Measurements from ENCODE around the gene GPD1L.
A peak's percentile ranks its signal among the peaks of the same experiment; 100 is the strongest.
"Not testable (repeated sequence)": the region's sequence is repeated elsewhere in the genome, so short reads cannot be mapped to it uniquely, and the experiment has no call there.

Gene GPD1L

DNA sequence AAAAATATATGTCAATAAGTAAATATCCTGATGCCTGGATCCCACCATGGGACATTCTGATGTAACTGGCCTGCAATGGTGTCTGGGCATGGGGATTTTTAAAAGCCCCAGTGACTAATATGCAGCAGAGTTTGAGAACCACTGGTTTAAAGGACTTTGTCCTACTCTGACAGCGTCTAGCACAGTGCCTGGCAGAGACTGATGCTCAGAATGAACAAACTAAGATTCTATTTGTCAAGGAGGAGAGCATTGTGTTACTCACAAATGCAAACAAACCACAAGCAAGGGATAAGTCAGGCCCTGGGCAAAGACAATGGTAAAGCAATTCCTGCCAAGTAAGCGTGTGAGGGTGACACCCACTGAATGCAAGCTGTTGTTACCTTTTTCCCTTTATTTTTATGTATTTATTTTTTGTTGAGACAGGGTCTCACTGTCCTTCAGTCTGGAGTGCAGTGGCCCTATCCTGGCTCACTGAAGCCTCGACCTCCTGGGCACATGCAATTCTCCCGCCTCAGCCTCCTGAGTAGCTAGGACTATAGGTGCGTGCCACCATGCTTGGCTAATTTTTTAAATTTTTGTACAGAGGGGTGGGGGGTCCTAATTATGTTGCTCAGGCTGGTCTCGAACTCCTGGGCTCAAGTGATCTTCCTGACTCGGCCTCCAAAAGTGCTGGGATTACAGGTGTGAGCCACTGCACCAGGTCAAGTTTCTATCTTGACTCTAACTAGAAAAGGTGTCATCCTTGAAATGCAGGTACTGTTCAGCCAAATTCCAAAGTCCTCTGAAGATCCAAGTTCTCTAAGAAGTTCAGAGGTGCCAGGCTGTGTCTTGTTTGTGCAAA is 909 bp upstream of the GPD1L start:
- DNase-seq (ENCODE audit: low spot score), result no peak

DNA sequence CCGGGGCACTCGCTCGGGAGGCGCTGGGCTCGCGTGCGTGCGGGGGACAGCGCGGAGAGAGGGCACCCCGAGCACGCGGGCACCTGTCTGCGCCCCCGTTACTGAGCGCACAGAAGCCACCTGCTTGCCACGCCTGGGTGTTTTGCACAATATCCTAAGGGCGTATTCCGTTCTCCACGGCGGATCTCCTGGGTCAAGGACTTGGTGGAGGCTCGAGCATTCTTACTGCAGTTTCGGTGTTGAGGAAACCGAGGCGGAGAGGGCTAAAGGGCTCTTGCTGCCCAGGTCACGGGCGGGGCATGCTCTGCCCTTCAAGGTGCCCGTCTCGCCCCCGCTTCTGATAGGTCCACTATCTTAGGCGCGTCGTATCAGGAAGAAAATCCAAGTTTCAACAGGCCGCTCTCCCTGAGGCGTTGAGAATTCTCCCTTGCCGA is 526 bp downstream of the GPD1L start:
- DNase-seq (ENCODE audit: low spot score), result no peak

DNA sequence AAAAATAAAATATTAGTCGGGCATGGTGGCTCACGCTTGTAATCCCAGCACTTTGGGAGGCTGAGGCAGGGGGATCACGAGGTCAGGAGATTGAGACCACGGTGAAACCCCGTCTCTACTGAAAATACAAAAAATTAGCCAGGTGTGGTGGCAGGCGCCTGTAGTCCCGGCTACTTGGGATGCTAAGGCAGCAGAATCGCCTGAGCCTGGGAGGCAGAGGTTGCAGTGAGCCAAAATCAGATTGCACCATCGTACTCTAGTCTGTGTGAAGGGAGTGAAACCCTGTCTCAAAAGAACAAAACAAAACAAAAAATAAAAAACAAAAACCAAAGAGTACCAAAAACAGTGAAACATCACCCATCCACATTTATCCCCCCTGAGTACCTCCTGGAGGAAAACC is 1.8 kb downstream of the GPD1L start:
- DNase-seq (ENCODE audit: low spot score), result not testable (repeated sequence)

DNA sequence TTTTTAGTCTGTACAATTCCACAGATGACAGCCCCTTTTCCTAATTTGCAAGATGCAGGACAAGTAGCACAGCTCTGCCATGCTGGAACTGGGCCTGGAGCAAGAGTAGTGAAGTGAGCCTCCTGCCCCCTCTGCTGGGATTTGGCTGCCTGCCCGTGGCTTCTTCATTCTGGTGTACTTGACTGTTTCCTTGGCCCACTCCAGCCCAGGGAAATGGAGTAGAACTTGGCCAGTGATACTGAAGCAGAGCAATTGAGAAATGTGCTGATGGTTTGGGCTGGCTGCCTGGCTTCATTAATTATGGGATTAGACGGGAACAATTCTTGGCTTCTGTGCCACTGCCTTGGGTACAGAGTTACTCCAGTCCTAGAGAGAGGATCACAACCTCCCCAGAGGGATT is 2.8 kb downstream of the GPD1L start:
- DNase-seq (ENCODE audit: low spot score), result peak; percentile 17

DNA sequence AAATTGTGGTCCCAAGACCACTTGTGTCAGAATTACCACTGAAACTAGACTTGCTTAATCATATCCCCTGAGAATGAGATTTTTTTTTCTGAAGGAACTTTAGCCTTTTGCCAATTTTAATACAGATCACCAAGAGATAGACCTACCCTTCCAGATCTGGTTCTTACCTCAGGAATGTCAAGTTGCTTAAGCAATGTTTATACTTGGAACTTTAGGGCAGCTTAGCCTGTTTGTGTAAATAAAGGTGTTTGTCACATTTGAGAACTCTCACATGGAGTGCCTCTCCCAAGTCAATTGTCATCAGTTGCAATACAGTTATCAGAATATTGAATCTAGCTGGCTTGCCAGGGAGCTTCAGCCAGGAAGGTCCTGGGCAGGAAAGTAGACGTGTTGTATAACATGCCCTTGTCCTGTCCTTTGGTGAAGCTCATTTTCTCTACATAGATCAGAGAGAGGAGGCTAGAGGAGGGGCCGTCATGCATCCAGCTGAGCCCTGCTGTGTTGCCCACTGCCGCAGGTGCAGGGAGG is 3.9 kb downstream of the GPD1L start:
- no peak for DNase-seq (ENCODE audit: low spot score)

DNA sequence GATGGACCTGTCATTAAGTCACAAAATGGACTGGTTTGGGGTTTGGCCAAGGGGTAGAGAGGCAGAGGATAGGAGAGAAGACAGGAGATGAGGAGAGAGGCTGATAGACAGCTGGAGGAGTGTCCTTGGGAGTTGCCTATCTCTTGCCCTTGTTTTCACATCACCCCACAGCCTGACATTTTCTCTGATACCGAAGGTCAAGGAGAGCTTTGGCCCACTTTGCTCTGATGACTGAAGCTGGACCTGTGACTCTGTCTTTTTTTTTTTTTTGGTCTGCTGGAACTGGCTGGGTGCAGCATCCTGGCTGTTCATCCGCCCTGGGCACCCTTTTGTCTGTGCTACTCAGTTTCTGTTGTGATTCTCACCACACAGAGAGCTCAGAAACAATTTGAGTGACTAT is 5.1 kb downstream of the GPD1L start:
- no peak for DNase-seq (ENCODE audit: low spot score)

DNA sequence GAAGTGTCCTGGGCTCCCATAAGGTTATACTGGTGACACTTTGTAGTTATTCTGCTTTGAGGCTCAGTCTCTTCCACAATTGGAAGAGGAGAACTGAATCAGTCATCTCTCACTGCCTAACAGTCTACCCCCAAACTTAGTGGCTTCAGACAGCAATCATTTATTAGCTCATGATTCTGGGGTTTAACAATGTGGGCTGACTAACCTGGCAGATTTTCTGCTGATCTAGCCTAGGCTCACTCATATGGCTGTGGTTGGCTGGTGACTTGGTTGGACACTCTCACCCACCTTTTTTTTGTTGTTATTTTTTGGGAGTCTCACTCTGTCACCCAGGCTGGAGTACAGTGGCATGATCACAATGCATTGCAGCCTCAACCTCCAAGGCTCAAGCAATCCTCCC is 7.1 kb downstream of the GPD1L start:
- DNase-seq (ENCODE audit: low spot score), result no peak

DNA sequence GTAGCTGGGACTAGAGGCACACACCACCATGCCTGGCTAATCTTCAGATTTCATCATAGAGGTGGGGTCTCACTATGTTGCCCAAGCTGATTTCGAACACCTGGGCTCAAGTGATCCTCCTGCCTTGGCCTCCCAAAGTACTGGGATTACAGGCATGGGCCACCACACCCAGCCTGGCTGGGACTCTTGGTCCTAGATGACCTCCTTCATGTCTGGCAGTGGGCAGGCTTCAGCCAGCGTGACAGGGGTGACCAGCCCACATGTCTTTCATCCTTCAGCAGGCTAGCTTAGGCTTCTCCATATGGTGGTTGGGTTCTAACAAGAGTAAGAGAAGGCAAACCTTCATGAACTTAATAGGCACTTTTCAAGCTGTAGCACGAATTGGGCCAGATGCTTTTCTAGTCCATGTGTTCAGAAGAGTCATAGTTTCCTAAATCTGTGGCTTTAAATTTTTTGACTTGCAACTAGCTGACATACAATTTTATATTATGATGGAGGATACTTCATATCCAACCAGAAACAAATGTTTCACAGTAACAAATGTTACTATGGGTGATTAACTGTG is 7.6 kb downstream of the GPD1L start:
- DNase-seq (ENCODE audit: low spot score), result no peak

DNA sequence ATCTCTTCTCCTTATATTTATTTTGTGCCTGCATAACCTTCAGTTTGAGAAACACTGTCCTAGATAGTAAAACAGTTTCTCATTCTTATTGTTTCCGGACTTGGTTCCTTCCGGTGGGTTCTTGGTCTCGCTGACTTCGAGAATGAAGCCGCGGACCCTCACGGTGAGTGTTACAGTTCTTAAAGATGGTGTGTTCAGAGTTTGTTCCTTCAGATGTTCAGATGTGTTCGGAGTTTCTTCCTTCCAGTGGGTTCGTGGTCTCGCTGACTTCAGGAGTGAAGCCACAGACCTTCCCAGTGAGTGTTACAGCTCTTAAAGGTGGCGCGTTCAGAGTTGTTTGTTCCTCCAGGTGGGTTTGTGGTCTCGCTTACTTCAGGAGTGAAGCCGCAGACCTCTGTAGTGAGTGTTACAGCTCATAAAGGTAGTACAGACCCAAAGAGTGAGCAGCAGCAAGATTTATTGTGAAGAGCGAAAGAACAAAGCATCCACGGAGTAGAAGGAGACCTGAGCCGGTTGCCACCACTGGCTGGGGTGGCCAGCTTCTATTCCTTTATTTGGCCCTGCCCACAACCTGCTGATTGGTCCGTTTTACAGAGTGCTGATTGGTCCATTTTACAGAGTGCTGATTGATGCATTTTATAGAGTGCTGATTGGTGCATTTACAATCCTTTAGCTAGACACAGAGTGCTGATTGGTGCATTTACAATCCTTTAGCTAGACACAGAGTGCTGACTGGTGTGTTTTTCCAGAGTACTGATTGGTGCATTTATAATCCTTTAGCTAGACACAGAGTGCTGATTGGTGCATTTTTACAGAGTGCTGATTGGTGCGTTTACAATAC is 8.3 kb downstream of the GPD1L start:
- not testable (repeated sequence) for DNase-seq (ENCODE audit: low spot score)

DNA sequence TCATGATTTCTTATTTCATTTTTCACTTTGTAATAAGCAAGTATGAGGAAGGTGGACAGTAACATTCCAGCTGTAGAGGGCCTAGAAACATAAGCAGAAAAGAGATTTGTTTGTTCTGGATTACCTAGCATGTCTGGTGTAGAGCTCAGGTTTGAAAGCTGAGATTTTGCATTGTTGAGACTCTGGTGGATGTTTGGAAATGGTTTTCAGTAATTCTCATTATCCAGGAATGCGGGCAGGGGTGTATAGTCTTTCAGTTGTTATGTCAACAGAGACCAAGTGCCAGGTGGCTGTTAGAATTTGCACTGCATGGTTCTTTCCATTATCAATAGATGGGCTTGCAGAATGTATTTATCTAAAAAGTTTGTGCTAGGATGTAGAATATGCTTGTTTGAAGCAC is 10.9 kb downstream of the GPD1L start:
- DNase-seq (ENCODE audit: low spot score), result no peak

DNA sequence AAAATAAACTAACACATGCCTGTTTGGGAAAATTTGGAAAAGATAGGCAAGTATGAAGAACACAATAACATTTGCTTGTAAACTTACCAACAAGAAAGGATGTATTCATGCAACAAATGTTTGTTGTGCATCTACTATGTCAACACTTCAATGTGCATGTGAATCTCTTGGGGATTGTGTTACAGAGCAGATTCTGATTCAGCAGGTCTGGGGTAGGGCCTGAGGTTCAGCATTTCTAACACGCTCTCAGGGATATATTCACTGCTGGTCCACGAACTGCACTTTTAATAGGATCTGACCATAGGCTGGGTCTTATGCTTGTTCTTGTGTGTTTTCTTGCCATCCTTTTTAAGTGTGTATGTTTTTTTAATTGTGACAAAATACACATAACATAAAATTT is 11.8 kb downstream of the GPD1L start:
- DNase-seq (ENCODE audit: low spot score), result no peak

DNA sequence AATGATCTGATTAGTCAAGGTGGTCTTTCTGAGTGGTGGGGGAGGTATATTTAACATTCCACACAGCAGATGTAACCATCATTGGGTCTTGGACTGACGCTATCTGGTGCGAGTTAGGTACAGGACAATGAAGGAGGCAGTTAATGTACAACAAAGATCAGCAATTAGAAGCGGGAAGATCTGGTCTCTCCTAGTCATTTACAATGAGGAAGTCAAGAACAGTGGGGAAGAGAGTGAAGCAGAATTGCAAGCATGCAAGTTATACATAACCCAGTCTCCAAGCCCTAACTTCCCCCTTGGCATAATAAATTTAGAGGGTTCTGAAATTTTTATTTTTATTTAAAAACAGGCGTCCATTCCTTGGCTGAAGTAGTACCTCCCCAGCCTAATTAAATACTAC is 14.1 kb downstream of the GPD1L start:
- DNase-seq (ENCODE audit: low spot score), result no peak

DNA sequence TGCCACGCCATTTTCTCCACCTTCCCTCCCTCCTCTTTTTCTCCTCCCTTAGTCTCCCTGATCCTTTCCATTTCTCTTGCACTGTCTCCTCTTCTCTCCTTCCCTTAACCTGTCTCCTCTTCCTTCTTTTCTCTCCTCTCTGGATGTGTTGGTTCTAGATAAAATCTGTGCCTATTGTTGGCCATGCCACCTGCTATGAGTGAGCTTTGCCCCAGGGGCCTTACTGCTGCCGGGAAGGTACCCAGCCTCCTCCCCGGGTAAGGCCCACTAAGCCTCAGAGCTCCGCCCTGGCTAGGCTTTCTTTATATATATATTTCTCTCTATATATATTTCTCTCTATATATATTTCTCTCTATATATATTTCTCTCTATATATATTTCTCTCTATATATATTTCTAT is 14.7 kb downstream of the GPD1L start:
- no peak for DNase-seq (ENCODE audit: low spot score)

DNA sequence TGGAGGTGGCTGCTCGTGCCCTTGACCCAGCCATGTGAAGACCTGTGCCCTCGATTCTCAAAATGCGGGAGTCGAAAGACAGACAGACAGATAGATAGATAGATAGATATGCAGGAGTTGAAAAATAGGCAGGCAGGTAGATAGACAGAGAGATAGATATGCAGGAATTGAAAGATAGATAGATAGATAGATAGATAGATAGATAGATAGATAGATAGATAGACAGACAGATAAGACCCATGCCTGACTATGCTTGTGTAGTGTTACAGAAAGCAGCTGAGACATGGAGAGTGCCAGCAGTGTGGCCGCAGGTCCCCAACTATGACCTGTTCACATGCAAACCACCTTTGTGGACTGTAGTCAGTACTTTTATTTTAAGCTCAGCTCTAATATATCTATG is 17.2 kb downstream of the GPD1L start:
- DNase-seq (ENCODE audit: low spot score), result no peak

DNA sequence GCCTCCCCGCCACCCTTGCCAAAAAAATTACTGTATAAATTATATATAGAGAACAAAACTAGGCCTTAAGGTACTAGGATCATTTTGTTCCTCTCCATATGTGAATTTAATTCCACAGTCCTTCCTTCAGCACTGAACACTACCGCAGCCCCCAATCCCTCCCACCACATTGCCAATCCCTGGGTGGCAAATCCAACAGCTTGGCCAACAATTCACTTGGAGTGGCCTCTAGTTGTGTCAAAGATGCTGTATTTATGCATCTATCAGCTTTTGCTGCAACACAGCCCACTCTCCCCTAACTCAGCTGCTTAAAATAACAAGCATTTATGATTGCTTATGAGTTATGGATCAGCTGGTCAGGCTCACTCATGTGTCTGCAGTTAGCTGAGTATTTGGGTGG is 18.6 kb downstream of the GPD1L start:
- DNase-seq (ENCODE audit: low spot score), result no peak

DNA sequence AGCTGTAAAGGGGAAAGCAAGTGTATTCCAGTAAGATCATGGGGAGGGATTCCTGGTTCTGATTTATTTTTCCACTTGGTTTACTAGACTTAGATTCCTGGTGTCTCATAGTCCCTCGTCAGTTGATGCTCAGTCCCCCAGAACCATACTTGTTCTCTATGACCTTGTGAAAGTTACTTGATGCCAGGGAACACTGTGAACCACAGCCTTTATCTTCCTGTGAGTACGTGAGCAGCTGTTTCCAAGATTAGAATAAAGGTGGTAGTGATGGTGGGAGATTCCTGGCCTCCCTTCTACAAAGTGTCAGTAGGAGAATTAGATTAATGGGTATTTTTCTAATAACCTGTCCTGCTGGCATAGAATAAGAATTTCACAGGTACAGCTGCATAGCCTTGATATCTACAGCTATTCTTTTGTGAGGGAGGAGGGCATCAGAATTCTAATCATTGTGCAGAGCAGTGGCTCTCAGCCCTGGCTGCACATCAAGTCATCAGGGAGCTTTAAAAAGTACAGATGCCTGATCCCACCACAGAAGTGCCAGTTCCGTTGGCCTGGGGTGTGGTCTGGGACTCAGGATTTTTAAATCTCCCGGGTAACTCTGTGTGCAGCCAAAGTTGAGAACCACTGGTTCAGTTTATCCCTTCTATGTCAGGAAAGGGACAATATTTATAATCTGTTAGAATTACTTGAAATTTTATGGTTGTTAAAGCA is 20.0 kb downstream of the GPD1L start:
- DNase-seq (ENCODE audit: low spot score), result no peak

DNA sequence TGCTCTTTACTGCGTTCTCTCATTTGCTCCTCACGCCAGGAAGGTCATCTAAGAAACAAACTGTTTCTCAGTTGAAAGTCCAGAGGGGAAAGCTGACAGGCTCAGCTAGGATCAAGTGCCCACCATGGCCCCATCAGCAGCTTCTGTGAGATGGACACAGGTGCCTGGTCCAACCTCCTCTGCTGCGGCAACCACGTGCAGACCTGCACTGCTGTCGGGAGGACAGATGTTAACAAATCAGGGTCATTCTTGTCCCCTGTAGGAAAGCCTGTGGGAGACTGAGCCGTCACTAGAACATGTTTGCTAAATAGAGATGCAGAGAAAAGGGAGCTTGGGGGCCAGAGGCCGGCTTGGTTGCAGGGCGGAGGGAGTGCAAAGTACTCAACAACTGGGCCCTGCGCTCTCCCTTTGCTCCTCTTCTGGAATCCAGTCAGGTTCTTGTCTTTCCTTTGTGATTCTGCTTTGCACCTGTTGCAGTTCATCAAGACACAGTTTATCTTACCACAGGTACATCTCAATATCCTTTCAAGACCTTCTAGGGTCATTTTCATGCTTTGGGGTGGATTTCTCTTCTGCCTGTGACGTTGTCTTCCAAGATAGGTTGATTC is 20.9 kb downstream of the GPD1L start:
- DNase-seq (ENCODE audit: low spot score), result no peak

DNA sequence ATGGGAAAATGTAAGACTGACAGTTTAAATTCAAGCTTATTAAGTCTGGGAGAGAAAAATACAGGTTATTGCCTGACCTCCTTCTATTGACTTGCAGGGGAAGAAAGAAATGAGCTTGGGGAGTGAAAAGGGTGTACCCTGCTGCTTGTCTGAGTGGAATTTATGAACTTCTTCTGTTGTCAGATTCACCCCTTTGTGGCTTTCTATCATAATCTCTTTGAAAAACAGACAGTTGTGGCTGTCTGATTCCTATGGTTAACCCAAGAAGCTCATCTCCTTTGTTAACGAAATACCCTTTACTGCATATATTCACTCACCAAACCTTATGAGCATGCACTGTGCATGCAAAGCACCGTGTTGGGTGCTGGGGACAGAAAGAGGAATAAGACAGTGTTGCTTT is 22.5 kb downstream of the GPD1L start:
- no peak for DNase-seq (ENCODE audit: low spot score)

DNA sequence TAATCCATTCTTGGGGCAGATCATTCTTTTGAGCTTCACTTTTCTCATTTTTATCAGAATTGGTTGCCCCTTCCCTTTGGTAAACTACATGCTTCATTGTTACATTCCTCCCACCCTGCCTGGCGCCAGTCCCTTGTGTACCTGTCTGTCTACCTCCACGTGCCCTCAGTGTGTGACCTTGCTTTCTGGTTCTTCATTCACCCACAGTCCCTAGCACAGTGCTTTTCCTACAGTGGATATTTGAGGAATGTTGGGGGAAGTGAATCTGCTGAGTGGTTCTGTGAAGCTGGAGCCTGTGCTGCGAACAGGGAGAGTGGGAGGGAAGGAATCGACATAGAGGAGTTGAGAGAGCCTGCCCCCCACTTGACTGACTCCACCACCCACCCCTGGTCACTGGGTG is 23.4 kb downstream of the GPD1L start:
- DNase-seq (ENCODE audit: low spot score), result no peak

DNA sequence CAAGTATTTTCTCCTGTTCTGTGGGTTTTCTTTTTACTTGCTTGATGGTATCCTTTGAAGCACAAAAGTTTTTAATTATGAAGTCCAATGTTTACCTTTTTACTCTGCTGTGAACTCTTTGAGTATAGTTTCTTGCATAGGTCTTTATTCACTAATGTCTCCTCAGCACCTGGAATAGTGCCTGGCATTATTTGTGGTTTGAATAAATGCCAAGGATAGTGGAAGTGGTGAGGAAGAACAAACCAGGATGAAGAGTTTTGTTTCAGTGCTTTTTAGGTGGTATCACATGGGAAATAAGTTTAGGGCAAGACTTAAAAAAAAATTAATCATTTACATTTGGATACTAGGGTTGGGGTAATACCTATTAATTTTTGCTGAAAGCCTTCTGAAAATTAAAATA is 25.7 kb downstream of the GPD1L start:
- no peak for DNase-seq (ENCODE audit: low spot score)

DNA sequence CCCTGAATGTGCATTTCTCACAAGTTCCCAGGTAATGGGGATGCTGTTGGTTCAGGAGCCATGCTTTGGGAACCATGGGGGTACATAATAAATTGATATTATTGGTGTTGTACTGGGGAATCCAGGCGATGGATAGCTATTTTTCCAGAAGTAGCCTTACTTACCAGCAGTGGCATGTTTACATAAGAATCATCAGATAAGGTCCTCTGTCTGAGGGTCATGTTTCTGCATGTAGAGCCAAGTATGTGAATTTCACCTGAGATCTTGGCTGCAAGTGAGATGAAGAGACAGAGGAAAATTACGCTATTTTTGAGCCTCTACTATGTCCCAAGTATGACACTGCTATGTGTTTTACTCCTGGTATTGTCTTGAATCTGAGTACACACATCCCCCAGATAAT is 26.3 kb downstream of the GPD1L start:
- no peak for DNase-seq (ENCODE audit: low spot score)

DNA sequence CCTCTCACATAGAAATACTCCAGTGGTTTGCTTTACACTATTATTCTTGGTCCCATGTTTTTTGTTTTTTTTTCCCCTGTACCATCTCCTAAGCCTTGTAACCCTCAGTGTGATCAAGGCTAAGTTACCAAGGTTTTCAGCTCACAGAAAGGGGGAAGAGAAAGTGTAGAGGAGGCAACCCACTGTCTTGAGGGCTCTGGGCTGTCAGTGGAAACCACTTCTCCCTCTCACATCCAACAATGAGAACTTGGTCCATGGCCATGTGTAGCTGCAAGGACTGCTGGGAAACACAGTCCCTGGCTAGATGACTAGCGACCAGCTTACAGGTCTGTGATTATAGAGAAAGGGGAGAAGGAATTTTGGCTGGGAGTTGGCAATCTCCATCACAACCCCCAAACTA is 30.3 kb downstream of the GPD1L start:
- DNase-seq (ENCODE audit: low spot score), result no peak

Data from iPS-NIHi11 (cell line).